HG03175 (cell line): Measurements from ENCODE around the gene FLII.
"Not testable (repeated sequence)": the region's sequence is repeated elsewhere in the genome, so short reads cannot be mapped to it uniquely, and the experiment has no call there.

ENCODE experiments used
- ATAC-seq: cut with Tn5 transposase; IDR thresholded peaks from one replicate; pipeline ENCODE4 v1.9.1; 2021; ENCODE audit warnings: mild to moderate bottlenecking, moderate library complexity; ENCODE audit not compliant: unreplicated experiment

FLII gene

GRCh38 chr17:18258356-18259038 is at the start of gene FLII:
Gene FLII, minus strand, starts transcription at chr17:18258738. Its CDS starts 48 bp downstream, at chr17:18258690.
- ATAC-seq: no peak

GRCh38 chr17:18303206-18303605 is 44.7 kb upstream of the FLII start:
- not testable (repeated sequence) for ATAC-seq

- ATAC-seq: no peak
These were observed 42.4 kb upstream of the FLII start for GRCh38 chr17:18300725-18301480.

GRCh38 chr17:18298061-18298460 is 39.5 kb upstream of the FLII start:
- ATAC-seq: not testable (repeated sequence)

- ATAC-seq: no peak
These were observed 33.4 kb upstream of the FLII start for GRCh38 chr17:18291718-18292540.

DNA sequence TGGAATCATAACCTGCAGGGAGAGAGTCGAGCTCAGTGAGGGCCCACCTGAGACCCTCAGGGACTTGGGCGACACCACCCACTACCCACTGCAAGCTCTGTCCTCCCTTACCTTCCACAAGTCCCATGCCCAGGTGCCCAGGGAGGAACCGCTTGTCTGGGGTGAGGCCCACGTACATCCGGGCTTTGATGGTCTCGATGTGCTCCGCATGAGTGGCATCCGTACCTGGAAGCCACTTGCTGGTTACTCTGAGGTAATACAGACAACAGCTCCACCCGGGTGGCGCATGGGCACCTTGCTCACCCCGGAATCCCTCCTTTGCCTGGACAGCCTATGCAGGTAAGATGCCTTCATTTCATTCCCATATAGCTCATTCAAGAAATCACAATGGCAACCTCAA is 26.8 kb upstream of the FLII start:
- no peak for ATAC-seq

DNA sequence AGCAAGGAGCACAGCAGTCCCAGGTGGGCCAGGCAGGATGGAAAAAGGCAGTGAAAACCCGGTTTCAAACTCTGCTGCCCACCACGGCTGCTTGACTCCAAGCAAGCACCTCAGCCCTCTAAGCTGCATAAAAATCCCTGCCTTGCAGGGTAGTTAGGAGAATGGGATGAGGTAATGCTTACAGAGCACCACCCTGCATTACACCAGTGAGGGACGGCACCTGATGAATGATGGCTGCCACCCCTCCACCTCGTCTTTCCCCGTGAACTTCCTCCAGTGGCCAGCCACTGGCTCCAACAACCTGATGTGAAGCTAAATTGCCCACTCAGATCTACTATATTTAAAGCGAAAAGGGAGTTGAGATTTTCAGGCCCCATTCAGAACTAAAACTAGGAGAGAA is 23.2 kb upstream of the FLII start:
- no peak for ATAC-seq

DNA sequence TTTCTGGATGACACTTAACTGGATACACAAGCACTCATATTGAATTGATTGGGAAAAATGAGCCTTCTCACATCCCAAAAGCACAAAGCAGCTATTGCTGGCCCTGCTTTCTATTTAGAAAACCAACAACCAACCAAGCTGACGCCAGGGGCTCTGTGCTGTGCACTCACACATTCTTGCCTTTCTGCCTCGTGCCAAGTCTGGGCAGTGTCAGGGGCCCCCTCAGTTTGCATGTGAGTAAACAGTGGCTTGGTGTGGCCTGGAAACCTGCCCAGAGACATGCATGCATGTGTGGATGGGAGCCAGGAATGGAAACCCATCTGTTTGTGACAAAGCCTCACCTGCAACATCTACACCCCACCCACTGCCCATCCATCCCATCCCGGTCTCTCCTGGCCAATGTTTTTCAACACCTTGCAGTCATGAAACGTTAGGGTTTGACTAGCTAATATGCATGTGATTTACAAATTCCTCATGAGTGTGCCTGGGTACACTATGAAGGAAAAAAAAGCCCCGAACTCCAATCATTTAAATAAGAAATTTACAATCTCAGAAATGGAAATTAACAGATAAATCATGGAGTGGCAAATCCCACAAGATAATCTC is 22.3 kb upstream of the FLII start:
- no peak for ATAC-seq

DNA sequence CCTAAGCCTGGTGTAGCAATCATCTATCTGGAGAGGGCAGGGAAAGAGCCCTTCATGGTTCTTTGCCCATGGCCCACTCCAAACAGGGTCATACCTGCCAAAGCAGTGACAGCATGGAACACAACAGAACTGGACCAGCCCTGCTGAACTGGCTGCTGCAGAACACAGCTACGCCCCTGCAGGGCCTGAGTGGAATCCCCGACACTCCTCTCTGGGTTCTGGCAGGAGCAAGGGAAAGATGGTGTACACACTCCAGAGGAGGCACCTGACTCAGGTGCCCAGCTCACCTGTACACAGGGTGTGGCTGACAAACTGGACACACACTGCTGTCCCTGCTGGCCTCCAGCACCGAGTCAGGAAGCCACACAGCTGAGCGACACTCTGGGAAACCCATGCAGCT is 21.7 kb upstream of the FLII start:
- ATAC-seq: no peak

DNA sequence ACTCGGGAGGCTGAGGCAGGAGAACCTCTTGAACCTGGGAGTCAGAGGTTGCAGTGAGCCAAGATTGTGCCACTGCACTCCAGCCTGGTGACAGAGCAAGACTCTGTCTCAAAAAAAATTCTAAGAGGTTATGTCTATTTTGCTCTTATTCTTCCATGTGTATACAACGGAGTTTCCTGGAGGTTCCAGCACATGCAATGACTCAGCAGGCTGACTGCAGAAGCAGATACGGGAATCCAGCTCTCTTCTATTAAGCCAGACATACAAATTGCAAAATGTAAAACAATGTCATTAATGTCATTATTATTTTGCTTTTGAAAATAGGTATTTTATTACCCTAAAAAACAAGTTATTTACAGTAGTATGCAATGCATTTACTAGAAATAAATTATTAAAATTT is 20.3 kb upstream of the FLII start:
- no peak for ATAC-seq

DNA sequence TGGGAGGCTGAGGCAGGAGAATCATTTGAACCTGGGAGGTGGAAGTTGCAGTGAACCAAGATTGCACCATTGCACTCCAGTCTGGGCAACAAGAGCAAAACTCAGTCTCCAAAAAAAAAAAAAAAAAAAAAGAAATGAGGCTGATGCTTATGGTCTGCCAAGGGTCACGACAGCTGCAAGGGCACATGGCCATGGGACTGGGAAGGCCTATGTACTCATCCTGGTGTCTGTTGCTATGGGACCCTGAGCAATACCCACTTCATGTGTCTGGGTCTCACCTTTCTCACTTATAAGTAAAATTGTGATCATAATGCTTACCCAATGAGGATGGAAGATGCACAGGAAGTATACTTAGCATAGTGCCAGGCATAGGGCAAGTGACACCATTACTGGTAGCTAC is 18.5 kb upstream of the FLII start:
- no peak for ATAC-seq

- ATAC-seq: no peak
These were observed 11.8 kb upstream of the FLII start for GRCh38 chr17:18270046-18270931.

DNA sequence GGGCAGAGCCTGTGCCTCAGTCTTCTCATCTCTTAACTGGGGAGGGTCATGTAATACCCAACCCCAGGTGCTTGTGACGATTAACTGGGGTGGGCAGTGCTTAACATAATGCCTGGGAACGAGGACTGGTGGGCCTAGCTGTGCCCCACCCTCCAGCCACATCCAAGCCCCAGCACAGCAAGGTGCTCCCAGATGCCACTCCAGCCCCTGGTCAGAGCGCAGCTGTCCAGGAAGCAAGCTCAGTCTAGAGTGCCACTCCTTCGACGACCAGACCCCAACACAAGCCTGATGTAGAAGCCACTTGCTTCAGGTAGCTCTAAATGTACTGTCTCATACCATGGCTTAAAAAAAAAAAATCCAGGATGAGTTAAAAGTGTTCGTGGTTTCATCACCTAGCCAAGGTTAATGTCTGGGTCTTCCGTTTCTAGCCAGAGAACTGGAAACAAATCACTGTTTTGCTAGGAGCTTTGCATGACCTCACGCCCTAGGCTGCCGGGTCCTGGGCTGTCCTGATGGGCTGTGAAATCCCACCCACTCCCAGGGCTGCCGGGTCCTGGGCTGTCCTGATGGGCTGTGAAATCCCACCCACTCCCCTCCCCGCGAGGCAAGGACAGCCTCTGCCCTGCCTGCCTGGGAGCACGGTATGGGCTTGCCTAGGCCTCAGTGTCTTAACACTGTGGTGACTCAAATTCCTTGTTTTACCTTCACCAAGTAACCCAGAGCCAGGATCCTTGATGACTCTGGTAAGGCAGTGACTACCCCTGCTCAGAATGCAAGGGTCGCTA is 9.6 kb upstream of the FLII start:
- ATAC-seq: no peak

DNA sequence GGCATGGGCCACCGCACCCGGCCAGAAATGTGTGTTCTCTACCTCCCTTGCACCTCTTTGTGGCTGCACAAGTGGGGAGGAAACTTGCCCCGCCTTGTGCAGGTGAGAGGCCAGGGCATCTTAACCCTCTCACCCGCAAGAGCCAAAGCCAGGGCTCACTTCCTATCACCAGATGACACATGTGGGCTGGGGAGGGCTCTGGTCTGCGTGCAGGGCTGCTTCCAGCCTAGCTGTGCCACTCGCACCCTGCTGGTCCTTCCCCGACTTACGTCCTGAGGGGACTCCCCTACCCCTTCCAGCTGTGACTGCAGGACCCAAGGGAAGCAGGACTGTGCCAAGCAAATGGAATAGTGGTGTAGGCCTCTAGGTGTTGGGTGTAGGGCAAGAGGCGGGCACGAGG is 8.8 kb upstream of the FLII start:
- ATAC-seq: no peak

- ATAC-seq: no peak
These were observed 5.5 kb upstream of the FLII start for GRCh38 chr17:18263885-18264682.

- ATAC-seq: no peak
These were observed 4.1 kb upstream of the FLII start for GRCh38 chr17:18262641-18263040.

DNA sequence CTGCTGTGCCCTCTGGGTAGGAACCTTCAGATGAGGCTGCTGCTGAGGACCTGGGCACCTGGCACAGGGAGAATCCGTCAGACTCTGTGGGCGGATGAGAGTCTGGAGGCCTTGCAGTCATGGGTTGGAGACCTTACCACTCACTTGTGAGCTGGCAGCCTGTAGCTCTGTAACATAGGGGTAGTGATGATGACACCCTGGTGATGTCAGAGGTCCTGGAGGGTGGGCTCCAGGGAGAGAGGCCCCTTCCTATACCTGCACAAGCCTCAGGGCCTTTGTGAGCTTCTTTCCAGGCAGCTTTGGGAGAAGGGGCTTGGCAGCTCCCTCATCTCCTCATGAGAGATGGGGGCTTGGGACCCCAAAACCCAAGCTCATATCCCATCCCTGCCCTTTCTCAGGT is 3.6 kb upstream of the FLII start:
- no peak for ATAC-seq

DNA sequence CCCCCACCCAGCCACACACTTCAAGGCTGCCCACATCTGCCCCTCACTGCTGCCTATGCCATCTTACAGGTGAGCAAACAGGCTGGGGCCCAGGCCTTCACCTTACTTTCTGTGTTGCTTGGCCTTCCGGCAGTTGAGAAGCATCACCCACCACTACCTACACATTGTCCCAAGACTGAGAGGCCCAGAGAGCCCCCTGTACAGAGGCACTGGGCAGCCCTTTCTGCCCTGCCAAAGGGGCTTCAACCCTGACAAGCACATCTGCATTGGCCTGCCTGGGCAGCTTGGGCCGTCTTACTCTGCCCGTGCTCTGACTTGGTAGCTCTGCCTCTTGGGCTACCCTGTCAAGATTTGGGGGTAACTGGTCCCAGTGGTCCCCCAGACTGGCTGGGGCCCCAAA is 3.1 kb upstream of the FLII start:
- ATAC-seq: no peak

GRCh38 chr17:18261146-18261515 is 2.6 kb upstream of the FLII start:
- ATAC-seq: no peak
